HG02571 (cell line): ENCODE measurements around the gene MKKS.

Experiments
- ATAC-seq: cut with Tn5 transposase; IDR thresholded peaks from one replicate; pipeline ENCODE4 v1.9.1; 2021; ENCODE audit warnings: mild to moderate bottlenecking, moderate library complexity; ENCODE audit not compliant: unreplicated experiment

The MKKS gene

DNA sequence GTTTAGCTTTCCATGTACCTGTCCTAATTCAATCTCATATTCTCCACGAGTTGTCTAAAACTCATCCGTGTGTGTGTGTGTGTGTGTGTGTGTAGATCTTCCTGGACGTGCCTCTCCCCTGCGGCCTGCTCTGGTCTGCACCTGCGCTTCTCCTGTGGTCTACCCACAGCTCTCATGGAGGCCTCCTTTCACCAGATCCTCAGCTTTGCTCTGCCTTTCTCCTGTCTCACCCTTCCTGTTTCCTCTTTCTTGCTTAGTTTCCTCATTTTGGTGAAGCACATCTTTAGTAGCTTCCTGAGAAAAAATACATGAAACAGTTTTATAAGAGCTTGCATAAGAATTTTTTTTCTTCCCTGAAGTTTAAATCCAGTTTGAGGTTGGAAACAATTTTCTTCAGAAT lies 19.2 kb upstream of the MKKS start:
- peak; percentile 95 for ATAC-seq

GRCh38 chr20:10449270-10449669 lies 15.2 kb upstream of the MKKS start:
- no peak for ATAC-seq

DNA sequence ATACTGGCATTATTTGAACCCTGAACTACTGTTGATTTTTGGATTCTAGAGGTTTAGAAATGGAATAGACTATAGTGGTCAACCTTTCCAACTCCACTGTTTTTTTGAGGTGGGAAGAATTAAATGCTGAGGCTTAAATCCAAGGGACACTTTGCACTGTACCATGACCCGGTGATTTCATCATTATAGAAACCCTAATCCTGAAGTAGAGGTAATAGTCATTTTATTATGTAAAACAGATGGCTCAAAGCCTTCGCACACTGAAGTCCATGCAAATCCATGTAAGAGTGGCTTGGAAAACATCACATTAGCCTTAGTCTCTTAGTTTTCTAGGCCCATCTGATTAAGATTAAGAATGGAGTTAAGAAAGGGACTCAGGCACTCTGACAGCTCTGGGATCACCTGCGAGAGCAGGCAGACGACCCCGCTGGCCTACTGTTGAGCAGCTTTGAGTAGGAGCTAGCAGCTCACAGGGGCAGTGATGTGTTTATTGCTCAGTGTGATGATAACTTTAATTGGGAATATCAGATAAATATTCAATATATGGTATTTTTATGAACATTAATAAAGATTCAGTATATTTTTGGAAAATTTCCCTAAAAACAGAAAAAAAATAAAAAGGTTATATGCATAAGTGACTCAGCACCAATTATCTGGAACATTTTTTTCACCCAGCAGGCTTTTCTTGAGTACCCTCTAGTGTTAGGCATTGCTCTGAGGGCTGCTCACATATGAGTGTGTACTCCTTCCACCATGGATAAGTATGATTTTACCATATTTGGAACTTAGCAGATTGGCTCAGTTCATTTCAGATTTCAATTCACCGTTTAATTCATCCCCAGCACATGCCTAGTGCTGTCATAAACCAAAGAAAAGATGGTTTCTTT lies 14.5 kb upstream of the MKKS start:
- ATAC-seq: no peak

DNA sequence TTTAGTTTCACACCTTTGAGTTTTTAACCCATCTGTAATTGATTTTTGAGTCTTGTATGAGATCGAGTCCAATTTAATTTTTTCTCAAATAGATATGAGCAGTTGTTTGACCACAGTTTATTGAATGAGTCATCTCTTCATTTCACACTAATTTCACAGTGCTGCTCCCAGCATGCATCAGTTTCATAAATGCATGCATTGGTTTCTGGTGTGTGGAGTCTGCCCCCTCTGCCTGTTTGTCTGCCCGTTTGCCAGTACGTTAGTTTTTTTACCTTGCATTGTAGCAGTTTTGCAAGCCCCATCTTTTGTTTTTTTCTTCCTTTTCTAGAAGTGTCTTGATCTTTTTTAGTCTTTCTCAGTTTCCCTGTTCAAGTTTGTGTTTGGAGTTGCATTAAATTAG lies 13.0 kb upstream of the MKKS start:
- peak; percentile 95 for ATAC-seq

DNA sequence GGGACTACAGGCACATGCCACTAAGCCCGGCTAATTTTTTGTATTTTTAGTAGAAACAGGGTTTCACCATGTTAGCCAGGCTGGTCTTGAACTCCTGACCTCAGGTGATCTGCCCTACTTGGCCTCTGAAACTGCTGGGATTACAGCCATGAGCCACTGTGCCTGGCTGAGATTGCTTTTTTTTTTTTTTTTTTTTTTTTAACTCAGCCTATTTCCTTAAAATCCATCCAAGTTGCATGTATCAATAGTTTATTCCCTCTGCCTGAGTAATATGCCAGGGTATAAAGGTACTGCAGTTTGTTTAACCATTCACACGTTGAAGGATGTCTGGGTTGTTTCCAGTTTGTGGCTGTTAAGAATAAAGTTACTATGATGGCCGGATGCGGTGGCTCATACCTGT lies 11.7 kb upstream of the MKKS start:
- no peak for ATAC-seq

GRCh38 chr20:10443936-10444335 lies 9.9 kb upstream of the MKKS start:
- ATAC-seq: no peak

DNA sequence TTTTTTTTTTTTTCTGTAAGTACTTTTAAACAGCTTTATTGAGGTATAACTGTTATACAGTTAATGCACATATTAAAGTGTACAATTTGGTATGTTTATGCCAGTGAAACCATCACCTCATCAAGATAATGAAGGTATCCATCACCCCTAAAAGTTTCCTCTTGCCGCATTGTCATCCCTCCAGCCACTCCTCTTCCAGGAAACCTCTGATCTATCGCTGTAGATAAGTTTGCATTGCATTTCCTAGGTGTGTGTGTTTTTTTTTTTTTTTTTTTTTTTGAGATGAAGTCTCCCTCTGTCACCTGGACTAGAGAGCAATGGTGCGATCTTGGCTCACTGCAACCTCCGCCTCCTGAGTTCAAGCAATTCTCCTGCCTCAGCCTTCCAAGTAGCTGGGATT lies 4.2 kb upstream of the MKKS start:
- ATAC-seq: no peak

- ATAC-seq: no peak
Observed at GRCh38 chr20:10436053-10436699, 2.2 kb upstream of the MKKS start.

DNA sequence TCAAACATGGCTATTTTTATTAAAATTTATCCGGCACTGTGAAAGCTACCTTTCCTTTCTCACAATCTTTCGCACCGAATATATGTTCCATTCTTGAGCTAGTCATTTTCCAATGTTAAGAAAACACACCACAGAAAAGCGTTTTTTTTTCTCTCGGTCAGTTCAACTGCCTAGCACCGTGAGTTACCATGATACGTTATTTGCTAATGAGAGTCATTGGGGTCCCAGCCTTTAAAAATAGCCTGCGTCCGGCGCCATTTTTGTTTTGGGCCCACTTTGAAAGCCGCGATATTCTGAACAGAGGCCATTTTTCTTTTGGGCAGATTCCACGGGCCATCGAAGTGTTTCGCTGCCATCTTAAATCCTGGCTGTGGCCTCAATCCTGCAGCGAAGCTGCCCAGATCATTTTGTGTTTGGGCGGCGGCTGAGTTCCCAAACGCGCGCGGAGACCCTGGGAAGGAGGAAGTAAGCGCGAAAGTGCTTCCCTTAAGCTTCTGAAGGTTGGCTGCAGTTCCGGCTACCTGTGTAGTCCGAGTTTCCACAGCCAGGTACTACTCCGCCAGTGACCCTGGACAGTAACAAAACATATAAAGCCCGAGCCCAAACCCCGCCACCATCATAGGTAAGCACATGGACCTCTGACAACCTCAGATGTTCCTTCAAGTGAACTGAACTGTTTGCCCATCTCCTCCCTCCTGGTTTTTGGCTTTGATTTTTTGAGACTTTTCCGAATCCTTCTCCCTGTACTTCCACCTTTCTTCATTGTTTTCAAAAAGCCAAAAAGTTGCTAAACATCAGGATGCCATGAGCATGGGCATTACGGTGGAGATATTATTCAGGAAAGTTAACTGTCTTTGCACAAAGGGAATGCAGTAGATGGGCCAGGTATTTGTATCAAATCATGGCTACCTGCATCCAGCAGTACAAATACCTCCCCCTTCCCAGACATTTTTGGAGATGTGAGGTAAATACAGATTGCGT lies 1.1 kb upstream of the MKKS start, which contains the start of gene SLX4IP:
Gene SLX4IP (plus strand): TSS at position 474 of the 981 bp plus-strand sequence. CDS start 22,900 bp downstream, outside the sequence.
- peak; percentile 49 for ATAC-seq

DNA sequence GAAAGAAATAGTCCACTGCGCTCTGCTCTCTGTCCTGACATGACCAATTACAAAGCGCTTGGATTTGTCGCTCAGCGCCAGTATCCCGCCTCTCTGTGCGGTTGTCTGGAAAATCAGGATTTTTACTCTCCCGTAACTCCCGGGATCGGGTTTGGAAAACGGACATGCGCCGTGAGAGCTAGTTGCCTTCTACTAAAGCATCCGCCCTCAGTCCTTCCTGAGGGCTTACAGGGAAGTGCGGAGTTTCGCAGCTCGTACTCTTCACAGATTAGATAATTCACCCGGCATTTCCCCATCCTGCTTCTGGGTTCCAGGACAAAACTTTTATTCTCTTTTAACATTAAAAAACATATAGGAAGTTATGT lies 427 bp upstream of the MKKS start:
- ATAC-seq: peak; percentile 43

DNA sequence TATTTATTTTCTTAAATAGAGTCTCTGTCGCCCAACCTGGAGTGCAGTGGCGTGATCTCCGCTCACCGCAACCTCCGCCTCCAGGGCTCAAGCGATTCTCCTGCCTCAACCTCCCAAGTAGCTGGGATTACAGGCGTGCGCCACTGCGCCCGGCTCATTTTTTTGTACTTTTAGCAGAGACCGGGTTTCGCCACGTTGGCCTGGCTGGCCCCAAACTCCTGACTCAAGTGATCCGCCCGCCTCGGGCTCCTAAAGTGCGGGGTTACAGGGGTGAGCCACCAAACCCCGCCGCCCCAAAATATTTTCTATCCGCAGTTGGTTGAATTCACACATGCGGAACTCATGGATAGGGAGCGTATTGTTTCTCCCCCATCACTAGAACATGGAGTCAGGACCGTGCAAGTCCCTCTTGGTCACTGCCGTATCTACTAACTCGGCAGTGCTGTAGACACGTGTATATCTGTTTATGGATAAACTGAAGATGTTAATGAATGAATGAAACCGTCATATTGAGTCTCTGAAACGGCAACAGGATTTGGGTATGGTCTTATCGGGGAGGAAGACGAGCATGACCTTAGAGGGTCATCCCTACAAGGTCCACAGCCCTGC lies 904 bp downstream of the MKKS start:
- ATAC-seq: no peak

DNA sequence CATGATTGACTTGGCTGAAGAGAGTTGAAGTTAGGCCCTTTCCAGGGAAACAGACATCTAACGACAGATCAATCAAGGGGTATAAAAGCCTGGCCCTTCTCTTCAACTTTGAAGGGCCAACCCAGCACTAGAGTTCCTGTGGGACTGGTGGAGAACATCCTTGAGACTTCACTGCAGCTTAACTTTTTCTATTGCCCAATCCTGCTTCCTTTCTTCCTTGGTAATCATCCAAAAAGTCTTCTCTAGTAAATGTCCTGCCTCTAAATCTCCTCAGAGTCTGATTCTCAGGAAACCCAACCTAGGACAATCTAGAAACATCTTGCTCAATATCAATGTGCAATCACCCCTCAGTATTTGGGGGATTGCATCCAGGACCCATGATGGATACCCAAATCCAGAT lies 1.9 kb downstream of the MKKS start:
- no peak for ATAC-seq

- ATAC-seq: no peak
Observed at GRCh38 chr20:10430704-10431103, 3.3 kb downstream of the MKKS start.

DNA sequence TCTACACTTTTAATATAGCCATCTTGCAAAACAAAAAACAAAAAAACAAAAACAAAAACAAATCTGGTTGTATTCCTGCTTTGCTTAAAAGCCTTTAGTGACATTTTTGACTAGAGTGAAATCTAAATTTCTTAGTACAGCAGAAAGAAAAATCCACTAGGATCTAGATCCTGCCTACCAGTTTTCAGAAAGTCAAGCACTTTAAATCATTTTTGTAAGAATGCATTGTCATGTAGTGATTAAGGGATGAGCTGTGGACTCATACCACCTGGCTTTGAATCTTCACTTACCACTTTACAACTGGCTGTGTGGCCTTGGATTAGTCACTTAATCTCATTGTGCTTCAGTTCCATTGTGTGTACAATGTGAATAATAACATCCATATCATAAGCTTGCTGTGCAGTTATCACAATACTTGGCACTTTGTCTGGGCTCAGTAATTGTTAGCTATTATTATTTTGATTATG lies 4.0 kb downstream of the MKKS start:
- ATAC-seq: no peak

DNA sequence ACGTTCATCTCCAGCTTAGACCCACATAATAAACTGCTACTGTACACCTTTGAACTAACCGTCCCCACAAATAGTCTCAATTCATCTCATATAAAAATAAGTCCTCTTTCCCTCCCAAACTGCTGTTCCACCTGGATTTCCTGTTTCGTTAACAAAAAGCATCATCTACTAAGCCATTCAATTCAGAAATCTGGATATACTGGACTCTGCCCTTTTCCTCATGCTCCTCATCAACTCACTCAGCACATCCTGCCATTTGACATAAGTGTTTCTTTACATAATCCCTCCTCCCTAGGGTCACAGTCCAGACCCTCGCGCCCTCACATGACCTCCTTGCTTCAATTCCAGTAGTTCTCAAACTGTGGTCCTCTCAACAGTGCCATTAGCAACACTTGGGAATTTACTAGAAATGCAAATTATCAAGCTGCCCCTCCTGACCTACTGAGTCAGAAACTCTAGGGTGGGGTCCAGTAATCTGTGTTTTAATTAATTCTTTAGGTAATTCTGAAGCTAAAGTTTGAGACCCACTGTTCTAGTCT lies 4.5 kb downstream of the MKKS start:
- ATAC-seq: no peak

DNA sequence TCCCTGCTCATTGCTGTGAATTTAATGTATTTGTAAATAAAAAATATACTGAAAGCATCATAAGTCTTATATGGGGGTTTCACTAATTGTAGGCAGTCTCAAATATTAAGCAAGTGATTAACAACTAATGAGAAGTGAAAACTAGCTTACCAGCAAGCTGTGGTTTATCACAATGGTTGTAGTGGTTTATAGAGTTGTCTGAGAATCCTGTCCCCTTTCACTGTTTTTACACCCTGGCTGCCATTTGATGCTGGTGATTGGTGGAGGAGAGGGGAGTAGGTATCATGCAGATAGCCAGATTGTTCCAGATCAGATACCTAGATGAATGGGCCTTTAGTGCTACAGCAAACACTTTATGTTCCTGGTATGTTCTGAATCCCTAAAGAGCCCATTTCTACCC lies 6.0 kb downstream of the MKKS start:
- no peak for ATAC-seq

- ATAC-seq: no peak
Observed at GRCh38 chr20:10427060-10427692, 6.8 kb downstream of the MKKS start.

GRCh38 chr20:10423735-10424134 lies 10.3 kb downstream of the MKKS start:
- ATAC-seq: no peak

- ATAC-seq: no peak
Observed at GRCh38 chr20:10419550-10420133, 14.4 kb downstream of the MKKS start.
